Endothelial cell (in vitro differentiated cells): ENCODE results near the gene TNS3. TPM values are rescaled to one million over a fixed set of nuclear protein-coding genes. Genes with fewer than 3 reads are reported as not detected.

Experiments used
- DNase-seq: peaks from one replicate; pipeline ENCODE4 v3.0.0; 2021; ENCODE audit warnings: low spot score
- H3K27ac Mint-ChIP-seq: one replicate; pipeline ENCODE4 v1.8.0; 2021; ENCODE audit warnings: mixed read lengths, inconsistent platforms; ENCODE audit not compliant: unreplicated experiment
- H3K27me3 Mint-ChIP-seq: one replicate; pipeline ENCODE4 v1.8.0; 2021; ENCODE audit warnings: mild to moderate bottlenecking, moderate library complexity, mixed read lengths, inconsistent platforms; ENCODE audit not compliant: unreplicated experiment
- H3K36me3 Mint-ChIP-seq: one replicate; pipeline ENCODE4 v1.8.0; 2021; ENCODE audit warnings: mild to moderate bottlenecking, low read depth, mixed read lengths, inconsistent platforms; ENCODE audit not compliant: unreplicated experiment
- H3K4me1 Mint-ChIP-seq: one replicate; pipeline ENCODE4 v1.8.0; 2021; ENCODE audit warnings: mild to moderate bottlenecking, mixed read lengths, inconsistent platforms; ENCODE audit not compliant: unreplicated experiment
- H3K4me3 Mint-ChIP-seq: one replicate; pipeline ENCODE4 v1.8.0; 2021; ENCODE audit warnings: mild to moderate bottlenecking, mixed read lengths, inconsistent platforms; ENCODE audit not compliant: unreplicated experiment
- H3K9me3 Mint-ChIP-seq: one replicate; pipeline ENCODE4 v1.8.0; 2021; ENCODE audit warnings: mixed read lengths, inconsistent platforms; ENCODE audit not compliant: unreplicated experiment
- total RNA-seq: library from RNA; stranded (reverse); fragmentation: NEBNext Ultra II Directional; extraction: Animal tissue kit (Norgen Biotek cat#: 25700); gene quantifications from one replicate; pipeline ENCODE4 v1.2.1, GENCODE V29; 2021; ENCODE audit not compliant: unreplicated experiment
- TF ChIP-seq, protein P1 (sequence below): fragments of 200-600 bp; sonication (generic); IDR thresholded peaks from one replicate; pipeline ENCODE4 v1.5.0; 2021; ENCODE audit warnings: antibody characterized with exemption; ENCODE audit not compliant: unreplicated experiment

The TNS3 gene
- total RNA-seq, 1 donor from 2014 or later, result 7.5 TPM

DNA sequence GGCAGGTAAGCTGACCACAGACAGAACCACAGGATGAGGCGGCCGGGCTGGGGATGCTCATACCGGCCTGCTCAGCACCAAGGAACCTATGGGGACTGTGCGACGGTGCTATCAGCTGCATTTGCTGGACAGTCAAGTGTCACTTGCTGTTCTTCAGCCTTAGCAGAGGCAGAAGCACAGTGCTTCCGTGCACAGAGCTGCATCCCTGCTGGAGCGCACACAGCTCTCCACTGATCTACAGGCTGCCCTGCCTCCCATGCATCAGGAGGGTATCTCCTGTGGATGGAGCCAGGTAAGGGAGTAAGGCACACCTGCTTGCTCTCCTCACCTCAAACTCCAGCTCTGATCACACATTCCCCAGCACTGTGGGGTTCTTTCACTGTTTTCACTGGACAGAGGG, 97.5 kb downstream of the TNS3 start:
- Mint-ChIP-seq H3K9me3 (no peaks in the 10 kb centered on the region), H3K27ac (no peak overlapping the region), H3K4me3 (no peak overlapping the region), H3K4me1 (no peaks in the 10 kb centered on the region), H3K36me3 (no peaks in the 10 kb centered on the region), H3K27me3 (peaks cover 7% of the 10 kb centered on the region)
- DNase-seq, result no peak
- TF ChIP-seq, protein P1, sequence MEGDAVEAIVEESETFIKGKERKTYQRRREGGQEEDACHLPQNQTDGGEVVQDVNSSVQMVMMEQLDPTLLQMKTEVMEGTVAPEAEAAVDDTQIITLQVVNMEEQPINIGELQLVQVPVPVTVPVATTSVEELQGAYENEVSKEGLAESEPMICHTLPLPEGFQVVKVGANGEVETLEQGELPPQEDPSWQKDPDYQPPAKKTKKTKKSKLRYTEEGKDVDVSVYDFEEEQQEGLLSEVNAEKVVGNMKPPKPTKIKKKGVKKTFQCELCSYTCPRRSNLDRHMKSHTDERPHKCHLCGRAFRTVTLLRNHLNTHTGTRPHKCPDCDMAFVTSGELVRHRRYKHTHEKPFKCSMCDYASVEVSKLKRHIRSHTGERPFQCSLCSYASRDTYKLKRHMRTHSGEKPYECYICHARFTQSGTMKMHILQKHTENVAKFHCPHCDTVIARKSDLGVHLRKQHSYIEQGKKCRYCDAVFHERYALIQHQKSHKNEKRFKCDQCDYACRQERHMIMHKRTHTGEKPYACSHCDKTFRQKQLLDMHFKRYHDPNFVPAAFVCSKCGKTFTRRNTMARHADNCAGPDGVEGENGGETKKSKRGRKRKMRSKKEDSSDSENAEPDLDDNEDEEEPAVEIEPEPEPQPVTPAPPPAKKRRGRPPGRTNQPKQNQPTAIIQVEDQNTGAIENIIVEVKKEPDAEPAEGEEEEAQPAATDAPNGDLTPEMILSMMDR, result no peak

DNA sequence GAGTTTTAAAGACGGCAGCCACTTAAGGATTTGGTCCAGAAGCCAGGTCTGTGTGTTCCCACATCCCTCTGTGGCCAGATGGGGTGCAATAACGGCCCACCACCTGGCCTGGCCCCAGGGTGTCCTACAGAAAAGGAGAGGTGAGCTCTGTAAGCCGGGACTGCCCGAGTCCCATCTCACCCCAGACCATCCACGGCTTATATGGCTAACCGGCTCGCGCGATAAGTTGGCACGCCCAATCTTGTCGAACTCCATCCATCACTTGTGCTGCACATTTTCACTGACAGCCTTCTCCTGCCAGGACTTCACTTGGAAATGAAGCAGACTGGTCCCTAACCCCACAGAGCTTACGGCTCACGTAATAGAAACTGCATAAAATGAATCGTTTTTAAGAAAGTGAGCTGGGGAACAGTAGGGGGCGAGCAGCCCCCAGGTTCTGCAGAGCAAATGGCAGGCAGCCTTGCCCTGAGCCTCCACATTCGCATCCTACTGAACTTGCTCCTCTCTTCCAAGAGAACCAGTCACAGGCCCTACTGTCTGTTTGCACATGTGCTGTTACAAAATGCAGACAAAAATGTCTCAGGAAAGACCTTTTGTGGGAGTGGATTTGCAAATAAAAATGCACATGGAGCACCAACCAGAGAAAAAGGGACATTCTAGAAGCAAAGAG, 98.2 kb downstream of the TNS3 start:
- Mint-ChIP-seq H3K27ac (no peak overlapping the region), H3K27me3 (peaks cover 8% of the 10 kb centered on the region), H3K4me1 (peaks cover under 1% of the 10 kb centered on the region), H3K9me3 (no peaks in the 10 kb centered on the region), H3K4me3 (no peak overlapping the region), H3K36me3 (peaks cover 1% of the 10 kb centered on the region)
- DNase-seq, result peak; percentile 27
- TF ChIP-seq, protein P1, result no peak

DNA sequence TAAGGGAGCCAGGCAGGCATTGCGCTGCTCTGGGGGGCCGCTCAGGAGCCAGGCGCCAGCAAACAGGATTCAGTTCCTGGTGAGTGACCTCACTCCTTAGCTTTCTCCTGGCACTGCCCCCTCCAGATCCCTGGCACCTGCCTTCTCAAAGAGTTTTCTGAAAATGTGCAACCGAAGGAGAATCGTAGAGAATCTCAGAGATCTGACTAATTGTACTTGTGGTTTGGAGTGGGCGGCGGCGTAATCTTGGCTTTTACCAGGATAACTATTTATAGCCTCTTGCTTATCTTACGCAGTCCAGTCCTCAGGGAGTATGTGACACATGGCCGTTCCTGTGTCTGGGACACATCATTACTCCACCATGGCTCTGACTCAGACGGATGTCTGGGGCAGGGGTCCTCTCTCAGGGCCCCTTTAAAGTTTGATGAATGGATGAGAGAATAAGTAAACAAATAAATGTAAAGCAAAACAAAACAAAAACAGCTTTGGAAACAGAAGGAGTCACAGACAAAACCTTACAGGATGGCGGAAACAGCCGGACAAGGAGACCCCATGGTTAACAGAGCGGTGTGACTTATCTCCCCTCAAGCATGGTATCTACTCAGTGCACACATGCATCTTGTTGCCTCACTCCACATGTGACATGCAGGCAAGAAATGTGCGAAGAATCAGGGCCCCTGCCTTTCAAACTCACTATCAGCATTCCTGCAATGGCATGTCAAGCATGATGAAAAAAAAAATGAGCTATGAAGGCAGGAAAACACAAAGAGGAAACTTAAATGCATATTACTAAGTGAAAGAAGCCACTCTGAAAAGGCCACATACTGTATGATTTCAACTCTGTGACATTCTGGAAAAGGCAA, 99.7 kb downstream of the TNS3 start:
- Mint-ChIP-seq H3K36me3 (peaks cover 3% of the 10 kb centered on the region), H3K9me3 (no peaks in the 10 kb centered on the region), H3K4me3 (no peak overlapping the region), H3K27ac (no peak overlapping the region), H3K4me1 (peaks cover 2% of the 10 kb centered on the region), H3K27me3 (peaks cover 9% of the 10 kb centered on the region)
- no peak for DNase-seq
- TF ChIP-seq, protein P1, result no peak

DNA sequence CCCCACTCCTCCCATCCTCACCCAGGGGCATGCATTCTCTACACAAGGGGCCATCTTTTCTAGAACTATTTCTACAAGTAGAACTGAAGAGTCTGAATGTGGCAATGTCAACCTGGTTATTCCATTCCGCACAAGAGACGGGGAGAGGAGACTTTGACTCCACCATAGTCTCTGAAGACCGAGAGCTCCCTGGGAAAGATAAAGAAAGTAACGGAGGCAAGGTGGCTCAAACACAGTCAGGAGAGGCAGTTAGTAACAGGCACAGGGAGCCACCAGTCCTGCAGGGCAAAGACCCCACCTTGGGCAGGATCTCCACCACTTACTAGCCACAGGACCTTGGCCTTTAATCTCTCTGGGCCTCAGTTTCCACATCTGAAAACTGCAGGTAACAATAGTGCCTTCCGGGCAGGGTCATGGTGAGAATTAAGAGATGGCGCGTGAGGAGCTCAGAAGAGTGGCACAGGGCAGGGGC, 100.3 kb downstream of the TNS3 start:
- Mint-ChIP-seq H3K27ac (no peak overlapping the region), H3K36me3 (peaks cover 3% of the 10 kb centered on the region), H3K27me3 (peaks cover 9% of the 10 kb centered on the region), H3K4me1 (peaks cover 2% of the 10 kb centered on the region), H3K9me3 (no peaks in the 10 kb centered on the region), H3K4me3 (no peak overlapping the region)
- DNase-seq, result no peak
- TF ChIP-seq, protein P1, result no peak
